ENCODE results near the gene EPHX1. TPM values are rescaled to one million over a fixed set of nuclear protein-coding genes. Genes with fewer than 3 reads are reported as not detected.

The EPHX1 gene
- total and polyA plus RNA-seq, 2 of the 8 experiments (the other 6 are each of a cell fraction or from before 2014, with no cell fraction given), result 45.3 to 79.1 TPM

- TF ChIP-seq CHD7 (IDR thresholded peaks at IDR 0.05; ENCODE audit: insufficient replicate concordance, low read length) (no peak), ATF3 (IDR thresholded peaks at IDR 0.05; ENCODE audit: insufficient read depth, low read depth, low read length) (no peak), MAFK (IDR thresholded peaks at IDR 0.05; ENCODE audit: low read depth, low read length) (no peak), TCF12 (IDR thresholded peaks at IDR 0.05; ENCODE audit: low read depth, low read length) (no peak), HDAC6 (IDR thresholded peaks at IDR 0.05; ENCODE audit: low read depth, low read length) (no peak), E2F6 (IDR thresholded peaks at IDR 0.05) (no peak), POLR2AphosphoS5 (IDR thresholded peaks at IDR 0.05; ENCODE audit: low read depth, low read length) (no peak), TAF7 (optimal IDR thresholded peaks at IDR 0.05; ENCODE audit: borderline replicate concordance, low read depth, low read length) (no peak), TBP (IDR thresholded peaks at IDR 0.05; ENCODE audit: low read depth, low read length) (no peak), GTF2F1 (IDR thresholded peaks at IDR 0.05; ENCODE audit: borderline replicate concordance, low read depth, low read length) (no peak), BACH1 (IDR thresholded peaks at IDR 0.05; ENCODE audit: low read length) (no peak)
Observed at GRCh38 chr1:225830841-225831240, 20.9 kb downstream of the EPHX1 start (continued).
